ENCODE measurements around the gene DOCK4. TPM values are rescaled to one million over a fixed set of nuclear protein-coding genes. Genes with fewer than 3 reads are reported as not detected.

DOCK4 gene
- total RNA-seq, 1 donor from 2014 or later = 4.5 TPM

GRCh38 chr7:111845853-111846252 is 360.3 kb downstream of the DOCK4 start:
- no peak overlapping the region for H3K4me3 ChIP-seq (ENCODE audit: low read depth, low read length)
- no peaks in the 10 kb centered on the region for H3K27me3 ChIP-seq (ENCODE audit: control insufficient read depth, insufficient read depth, low read length)
- FAIRE-seq (no peak), DNase-seq (ENCODE audit: low read depth) (no peak)
- no peak for TF ChIP-seq CTCF (IDR thresholded peaks at IDR 0.05; ENCODE audit: insufficient read depth, low read length, severe bottlenecking)
- H3K36me3 ChIP-seq (ENCODE audit: control insufficient read depth, insufficient read depth, low read length) = no peaks in the 10 kb centered on the region

- no peak for TF ChIP-seq CTCF (IDR thresholded peaks at IDR 0.05; ENCODE audit: insufficient read depth, low read length, severe bottlenecking)
- Histone ChIP-seq H3K27me3 (ENCODE audit: control insufficient read depth, insufficient read depth, low read length) (no peaks in the 10 kb centered on the region), H3K4me3 (ENCODE audit: low read depth, low read length) (no peak overlapping the region), H3K36me3 (ENCODE audit: control insufficient read depth, insufficient read depth, low read length) (no peaks in the 10 kb centered on the region)
- DNase-seq (ENCODE audit: low read depth) = no peak
- FAIRE-seq = no peak
These were observed 361.1 kb downstream of the DOCK4 start for GRCh38 chr7:111844904-111845671.

GRCh38 chr7:111842491-111842890 is 363.7 kb downstream of the DOCK4 start:
- no peak overlapping the region for H3K4me3 ChIP-seq (ENCODE audit: low read depth, low read length)
- no peaks in the 10 kb centered on the region for H3K36me3 ChIP-seq (ENCODE audit: control insufficient read depth, insufficient read depth, low read length)
- no peaks in the 10 kb centered on the region for H3K27me3 ChIP-seq (ENCODE audit: control insufficient read depth, insufficient read depth, low read length)
- DNase-seq (ENCODE audit: low read depth) (no peak), FAIRE-seq (no peak)
- TF ChIP-seq CTCF (IDR thresholded peaks at IDR 0.05; ENCODE audit: insufficient read depth, low read length, severe bottlenecking) = no peak

DNA sequence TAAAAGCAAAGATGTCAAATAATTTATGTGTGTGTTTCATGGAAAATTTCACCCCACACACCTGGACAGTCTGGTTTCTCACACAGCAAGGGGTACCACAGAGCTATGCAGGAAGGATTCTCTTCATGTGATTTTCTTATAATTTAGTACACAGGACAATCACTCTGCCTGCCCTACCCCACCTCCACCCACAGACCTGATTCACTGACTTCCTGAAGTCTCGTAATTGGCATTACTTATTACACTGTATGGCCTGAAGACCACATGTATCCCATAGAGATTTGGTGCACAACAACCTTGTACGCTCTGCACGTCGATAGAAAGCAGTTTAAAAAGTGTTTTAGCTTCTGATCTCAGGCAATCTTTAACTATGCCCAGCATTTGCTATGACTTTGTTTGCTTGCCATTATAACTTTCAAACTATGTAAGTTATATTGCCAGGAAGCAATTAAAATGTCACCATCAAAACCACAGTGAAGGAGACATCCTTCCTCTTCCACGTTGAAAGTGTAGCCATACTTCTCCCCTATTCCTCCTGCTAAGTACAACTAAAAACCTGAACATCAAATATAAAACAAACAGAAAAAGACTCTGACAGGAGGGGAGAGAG is 364.5 kb downstream of the DOCK4 start:
- FAIRE-seq (no peak), DNase-seq (ENCODE audit: low read depth) (no peak)
- no peaks in the 10 kb centered on the region for H3K36me3 ChIP-seq (ENCODE audit: control insufficient read depth, insufficient read depth, low read length)
- TF ChIP-seq CTCF (IDR thresholded peaks at IDR 0.05; ENCODE audit: insufficient read depth, low read length, severe bottlenecking) = no peak
- no peak overlapping the region for H3K4me3 ChIP-seq (ENCODE audit: low read depth, low read length)
- no peaks in the 10 kb centered on the region for H3K27me3 ChIP-seq (ENCODE audit: control insufficient read depth, insufficient read depth, low read length)

DNA sequence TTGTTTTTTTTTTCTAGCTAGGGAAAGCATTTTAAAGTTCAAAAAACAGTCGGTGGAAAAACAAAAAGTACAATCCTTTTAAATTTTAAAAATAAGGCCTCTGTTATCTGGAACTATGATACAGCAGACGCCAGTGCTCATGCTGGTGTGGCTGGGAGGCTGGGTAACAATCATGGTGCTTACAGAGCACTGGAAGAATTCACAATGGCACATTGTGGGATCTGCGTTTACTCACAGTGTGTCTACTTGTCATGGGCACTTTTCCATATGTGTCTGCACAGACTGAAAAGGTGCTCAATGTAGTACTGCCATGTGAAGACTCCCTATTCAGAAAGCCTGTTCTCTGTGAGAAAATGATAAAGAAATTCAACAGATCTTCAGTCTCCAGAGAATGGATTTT is 365.7 kb downstream of the DOCK4 start:
- FAIRE-seq (no peak), DNase-seq (ENCODE audit: low read depth) (no peak)

More for the DNA sequence above, 365.7 kb downstream of the DOCK4 start:
- TF ChIP-seq CTCF (IDR thresholded peaks at IDR 0.05; ENCODE audit: insufficient read depth, low read length, severe bottlenecking) = no peak
- no peaks in the 10 kb centered on the region for H3K27me3 ChIP-seq (ENCODE audit: control insufficient read depth, insufficient read depth, low read length)
- no peaks in the 10 kb centered on the region for H3K36me3 ChIP-seq (ENCODE audit: control insufficient read depth, insufficient read depth, low read length)
- no peak overlapping the region for H3K4me3 ChIP-seq (ENCODE audit: low read depth, low read length)
